H1 (cell line): ENCODE results near the gene CASK. TPM values are rescaled to one million over a fixed set of nuclear protein-coding genes. Genes with fewer than 3 reads are reported as not detected.

Experiments
- BCL11A ChIP-seq, 2 experiments: IDR thresholded peaks; one replicate each; pipeline ENCODE4 v1.6.1; 2011; ENCODE audit warnings: low read depth in 2 of 2, low read length in 2 of 2, mild to moderate bottlenecking in 2 of 2
- TBP ChIP-seq: IDR thresholded peaks from 2 replicates; pipeline ENCODE4 v1.6.1; 2011; ENCODE audit warnings: low read depth, low read length, improper control_type of control experiment
- polyA plus RNA-seq, 7 experiments: library from polyadenylated mRNA; depleted of rRNA in 3 of 7; stranded (reverse) in 5 of 7; unstranded in 2 of 7; fragments of >200 nt in 5 of 7; fragments of 200-250 nt in 2 of 7; gene quantifications; 1 replicate in 5 of 7; 2 replicates in 1 of 7; 4 replicates in 1 of 7; pipeline versions ENCODE4 v1.2.1 to v1.2.3, GENCODE V29; 2011 to 2013; ENCODE audit warnings: missing spikeins in 2 of 7, mixed read lengths in 2 of 7
- total RNA-seq: library from RNA; stranded (reverse); fragmentation: NEBNext Ultra II Directional; extraction: Animal tissue kit (Norgen Biotek cat#: 25700); gene quantifications from 2 replicates; pipeline ENCODE4 v1.2.1, GENCODE V29; 2021

Gene CASK
- total and polyA plus RNA-seq, 2 of the 8 experiments (the other 6 are each of a cell fraction or from before 2014, with no cell fraction given) = 21.6 to 55.1 TPM

GRCh38 chrX:41507919-41508318 lies 415.4 kb downstream of the CASK start (continued):
- TF ChIP-seq BCL11A (IDR thresholded peaks at IDR 0.05; ENCODE audit: low read depth in 2 of 2, low read length in 2 of 2) (no peak), TBP (no peak)
